ENCODE measurements around the gene PUS7L.
"Not testable (repeated sequence)": the region's sequence is repeated elsewhere in the genome, so short reads cannot be mapped to it uniquely, and the experiment has no call there.

Gene PUS7L

DNA sequence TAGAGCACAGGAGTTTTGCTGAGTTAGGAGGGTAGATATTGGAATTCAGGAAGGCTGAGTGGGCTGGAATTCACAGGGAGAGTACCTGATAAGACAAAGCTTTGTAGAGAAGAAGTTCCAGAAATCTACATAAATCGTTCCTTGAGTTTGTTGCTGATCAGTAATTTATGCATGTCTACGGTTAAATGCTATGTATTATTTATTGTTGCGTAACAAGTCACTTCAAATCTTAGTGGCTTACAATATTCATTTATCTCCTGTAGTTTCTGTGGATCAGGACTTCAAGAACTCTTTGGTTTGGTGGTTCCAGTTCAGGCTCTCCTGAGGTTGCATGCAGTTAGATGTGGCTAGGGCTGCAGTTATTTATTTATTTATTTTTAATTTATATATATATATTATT lies 7.8 kb downstream of the PUS7L start:
- DNase-seq (ENCODE audit: low spot score) = no peak

GRCh38 chr12:43749016-43749415 lies 9.6 kb downstream of the PUS7L start:
- DNase-seq (ENCODE audit: low spot score) = no peak

- no peak for DNase-seq (ENCODE audit: low spot score)
Measured at GRCh38 chr12:43744826-43745225, 13.8 kb downstream of the PUS7L start.

- no peak for DNase-seq (ENCODE audit: low spot score)
Measured at GRCh38 chr12:43742106-43742505, 16.5 kb downstream of the PUS7L start.

GRCh38 chr12:43740511-43741100 lies 18.0 kb downstream of the PUS7L start:
- DNase-seq (ENCODE audit: low spot score) = no peak

- no peak for DNase-seq (ENCODE audit: low spot score)
Measured at GRCh38 chr12:43737646-43738045, 20.9 kb downstream of the PUS7L start.

DNA sequence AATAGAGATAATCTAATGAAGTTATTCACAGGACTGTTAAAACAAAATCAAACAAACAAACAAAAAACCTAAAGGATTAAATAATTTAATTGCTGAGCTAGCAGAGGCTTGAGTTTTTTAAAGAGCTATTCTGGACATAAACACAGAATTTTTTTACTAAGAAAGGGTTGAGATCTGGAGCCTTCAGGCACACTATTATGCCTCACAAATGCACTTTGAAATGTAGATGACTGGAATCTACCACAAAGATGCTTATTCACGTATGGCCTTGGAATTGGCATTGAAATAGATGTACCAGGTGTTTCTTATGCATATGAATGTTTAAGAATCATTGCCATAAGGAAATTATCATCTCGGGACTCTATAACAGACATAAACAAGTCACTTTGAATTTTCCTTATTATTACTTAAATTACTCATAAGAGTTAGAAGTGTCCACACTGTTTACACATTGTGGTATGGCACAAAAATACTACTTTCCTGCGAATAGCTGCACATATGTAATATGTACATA lies 21.6 kb downstream of the PUS7L start:
- DNase-seq (ENCODE audit: low spot score) = no peak

DNA sequence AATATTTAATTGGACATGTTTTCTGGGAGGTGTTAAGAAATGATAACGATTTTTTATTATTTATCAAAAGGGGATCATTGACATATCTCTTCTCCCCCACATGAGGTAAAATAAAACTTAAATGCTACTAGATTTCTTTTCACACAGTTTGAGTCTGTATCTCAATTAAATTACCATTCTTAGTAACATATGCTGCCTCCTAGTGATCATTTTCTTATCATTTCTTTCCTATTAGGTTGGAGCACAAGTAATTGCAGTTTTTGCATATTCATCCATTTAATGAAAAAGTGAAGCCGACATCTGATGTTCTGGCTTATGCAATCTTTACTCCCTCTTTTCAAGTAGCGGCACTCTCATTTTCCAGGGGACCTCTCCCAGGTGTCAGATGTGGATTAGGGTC lies 24.9 kb downstream of the PUS7L start:
- no peak for DNase-seq (ENCODE audit: low spot score)

DNA sequence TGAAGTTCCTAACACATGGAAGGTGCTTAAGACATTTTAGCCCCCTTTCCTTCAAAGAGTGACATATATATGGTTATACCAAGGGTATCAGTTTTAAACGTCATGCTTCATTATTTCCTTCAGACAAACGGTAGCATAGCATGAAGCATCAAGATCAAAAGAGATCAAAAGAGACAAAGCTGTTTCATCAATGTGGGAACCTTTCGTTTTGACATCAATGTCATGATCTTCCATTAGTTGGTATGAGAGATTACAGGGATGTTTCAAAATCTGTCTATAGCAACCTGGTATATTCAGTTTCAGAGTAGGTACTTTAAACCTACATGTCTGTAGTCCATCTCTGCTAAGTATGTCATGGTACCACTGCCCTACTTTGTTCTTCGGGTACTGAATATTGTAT lies 28.3 kb downstream of the PUS7L start:
- no peak for DNase-seq (ENCODE audit: low spot score)

- no peak for DNase-seq (ENCODE audit: low spot score)
Measured at GRCh38 chr12:43728698-43729097, 29.9 kb downstream of the PUS7L start.

GRCh38 chr12:43728117-43728516 lies 30.5 kb downstream of the PUS7L start:
- DNase-seq (ENCODE audit: low spot score) = peak; percentile 4

DNA sequence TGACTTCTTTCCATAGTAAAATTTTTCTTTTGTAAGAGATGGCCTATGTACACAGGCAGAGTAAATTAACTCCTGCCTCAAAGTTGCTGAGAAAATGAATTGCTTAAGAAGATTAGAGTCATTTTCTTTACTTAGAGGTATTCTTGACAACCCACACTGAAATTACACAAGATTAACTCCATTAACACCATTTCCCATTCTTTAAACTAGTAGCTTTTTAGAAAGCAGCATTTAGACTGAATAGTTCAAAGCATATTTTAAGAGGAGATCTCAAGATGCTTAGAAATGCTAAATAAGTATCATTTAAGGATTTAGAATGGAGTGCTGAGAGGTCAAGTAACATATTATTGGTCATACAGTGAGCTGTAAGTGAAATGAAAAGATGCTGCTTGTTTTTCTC lies 35.5 kb downstream of the PUS7L start:
- no peak for DNase-seq (ENCODE audit: low spot score)

DNA sequence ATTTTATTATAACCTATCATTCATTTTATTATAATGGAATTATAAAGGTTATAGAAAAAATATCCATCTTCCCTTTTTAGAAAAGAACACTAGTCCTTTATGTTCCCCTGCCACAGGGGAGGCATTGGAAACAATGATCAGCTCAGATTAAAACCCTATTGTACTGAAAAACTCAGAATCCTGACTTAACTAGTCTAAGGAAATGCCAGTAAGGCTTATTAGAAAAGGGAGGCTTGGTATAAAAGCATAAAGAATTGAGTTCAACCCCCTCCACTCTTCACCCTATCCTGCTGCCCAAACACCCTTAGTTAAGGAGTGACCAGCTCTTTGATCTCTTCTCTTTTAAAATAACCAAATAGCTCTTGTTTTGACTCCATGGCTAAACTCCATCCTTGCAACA lies 36.0 kb downstream of the PUS7L start:
- no peak for DNase-seq (ENCODE audit: low spot score)

GRCh38 chr12:43711348-43711747 lies 47.2 kb downstream of the PUS7L start:
- DNase-seq (ENCODE audit: low spot score) = no peak

DNA sequence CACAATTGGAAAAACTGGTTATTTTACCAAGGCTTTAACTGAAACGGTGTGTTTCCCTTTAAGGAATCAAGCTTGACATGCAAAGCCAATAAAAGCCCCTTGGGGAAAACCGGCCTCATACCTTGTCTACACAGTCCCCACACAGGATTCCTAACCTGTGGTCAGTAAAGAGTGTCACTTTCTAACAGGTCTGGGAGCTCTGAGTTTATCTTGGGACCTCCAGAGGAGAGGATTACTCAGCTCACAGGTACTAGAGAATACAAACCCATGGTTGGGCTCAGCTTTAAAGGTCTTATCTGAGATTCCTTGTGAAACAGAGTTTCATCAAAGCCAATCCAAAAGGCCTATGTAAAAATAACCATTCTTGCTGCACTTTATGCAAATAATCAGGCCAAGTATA lies 54.8 kb downstream of the PUS7L start:
- not testable (repeated sequence) for DNase-seq (ENCODE audit: low spot score)

- not testable (repeated sequence) for DNase-seq (ENCODE audit: low spot score)
Measured at GRCh38 chr12:43701194-43701593, 57.4 kb downstream of the PUS7L start.

DNA sequence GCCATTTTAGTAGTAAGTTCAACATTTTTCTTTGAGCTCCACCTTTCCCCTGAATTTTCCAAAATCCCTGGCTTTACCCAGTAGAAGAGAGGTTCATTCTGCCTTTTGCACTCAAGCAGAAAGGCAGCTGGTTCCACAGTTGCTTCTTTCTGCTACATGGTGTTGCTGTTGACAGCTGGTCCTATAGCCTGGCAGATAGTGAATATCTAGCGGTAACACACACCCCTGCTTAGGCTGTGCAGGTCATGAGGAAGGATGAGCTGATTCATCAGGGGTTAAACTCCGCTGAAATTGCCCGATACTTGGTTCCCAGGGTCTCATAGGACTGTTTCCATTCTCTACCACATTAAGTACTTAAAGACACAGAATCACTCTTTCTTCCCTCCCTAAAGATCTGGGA lies 62.4 kb downstream of the PUS7L start:
- no peak for DNase-seq (ENCODE audit: low spot score)

GRCh38 chr12:43694879-43695278 lies 63.7 kb downstream of the PUS7L start:
- no peak for DNase-seq (ENCODE audit: low spot score)

- DNase-seq (ENCODE audit: low spot score) = no peak
Measured at GRCh38 chr12:43692064-43692463, 66.5 kb downstream of the PUS7L start.

- DNase-seq (ENCODE audit: low spot score) = not testable (repeated sequence)
Measured at GRCh38 chr12:43685491-43685890, 73.1 kb downstream of the PUS7L start.

DNA sequence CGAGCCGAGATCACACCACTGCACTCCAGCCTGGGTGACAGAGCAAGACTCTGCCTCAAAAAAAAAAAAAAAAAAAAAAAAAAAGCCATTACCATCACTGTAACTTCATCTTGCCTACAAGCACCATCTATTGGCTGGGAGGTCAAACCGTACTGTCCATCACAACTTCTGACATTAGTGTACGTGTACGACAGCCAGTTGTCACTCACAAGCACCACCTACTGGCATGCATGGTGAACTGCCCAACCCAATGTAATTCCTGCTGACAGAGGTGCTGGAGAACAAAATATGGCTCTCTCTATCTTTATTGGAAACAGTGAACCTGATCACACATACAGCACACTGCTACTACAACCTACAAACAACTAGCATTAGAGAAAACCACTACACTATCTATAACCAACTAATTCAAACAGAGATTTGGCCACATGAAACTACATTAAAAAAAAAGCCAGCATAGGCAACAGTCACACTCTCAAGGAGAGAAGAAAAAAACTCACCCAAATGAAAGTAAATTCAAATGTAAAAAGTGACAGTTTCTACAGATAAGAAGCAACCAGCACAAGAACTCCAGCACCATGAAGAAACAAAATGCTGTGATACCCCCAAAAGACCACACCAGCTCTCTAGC lies 82.3 kb downstream of the PUS7L start:
- DNase-seq (ENCODE audit: low spot score) = peak; percentile 8

DNA sequence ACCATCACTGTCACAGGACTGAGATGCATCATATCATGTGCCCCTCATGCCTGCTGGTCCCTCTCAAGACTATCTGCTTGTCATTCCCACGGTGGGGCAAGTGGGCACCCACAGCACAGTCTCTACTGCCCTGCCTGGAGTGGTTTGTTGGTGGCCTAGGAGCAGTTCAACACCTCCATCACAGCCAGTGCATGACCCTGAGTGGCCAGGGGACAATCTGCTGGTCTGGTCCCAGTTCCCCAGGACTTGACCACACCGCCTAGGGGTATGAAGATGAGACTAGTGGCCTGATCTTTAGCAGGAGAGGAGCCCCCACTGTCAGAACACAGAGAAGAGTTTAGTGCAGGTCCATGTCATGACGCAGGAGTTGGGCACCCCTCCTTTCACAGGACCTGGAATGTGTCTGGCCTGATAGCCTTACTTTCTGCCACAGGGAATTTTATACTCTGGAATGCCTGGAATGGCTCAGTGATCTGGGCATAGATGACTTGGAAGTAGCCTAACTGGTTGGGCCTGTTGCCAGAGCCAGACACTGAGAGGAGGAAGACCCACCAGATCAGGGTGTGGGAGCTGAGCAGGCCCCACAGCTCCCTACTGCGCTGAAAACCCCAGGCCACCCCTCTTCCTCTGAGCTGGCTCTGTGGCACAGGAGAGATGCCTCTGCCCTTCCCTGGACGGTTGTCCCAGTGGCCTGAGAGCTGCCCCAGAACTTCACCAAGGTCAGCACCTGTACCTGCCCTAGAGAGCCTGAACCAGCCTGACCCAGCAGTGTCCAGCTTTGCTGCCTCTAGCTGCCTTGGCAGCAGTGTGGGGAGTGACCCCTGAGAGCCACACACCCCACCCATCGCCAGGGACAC lies 83.3 kb downstream of the PUS7L start:
- no peak for DNase-seq (ENCODE audit: low spot score)

DNA sequence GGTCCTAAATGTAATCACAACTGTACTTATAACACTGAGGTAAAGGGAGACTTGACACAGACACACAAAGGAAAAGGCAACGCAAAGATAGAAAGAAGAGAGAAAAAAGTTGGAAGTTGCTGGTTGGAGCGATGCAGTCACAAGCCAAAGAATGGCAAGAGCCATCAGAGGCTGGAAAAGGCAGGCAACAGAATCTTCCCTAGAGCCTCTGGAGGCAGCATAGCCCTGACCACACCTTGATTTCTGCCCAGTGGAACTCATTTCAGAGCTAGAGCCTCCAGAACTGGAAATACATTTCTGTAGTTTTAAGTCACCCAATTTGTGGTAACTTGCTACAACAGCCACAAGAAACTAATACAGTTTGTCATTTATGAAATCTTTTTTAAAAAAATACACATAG lies 89.2 kb downstream of the PUS7L start:
- no peak for DNase-seq (ENCODE audit: low spot score)

Measured in CD4-positive, alpha-beta T cell treated with Interleukin-2 at 100 ng/mL for 4 hours (primary cell).